GM12874 (cell line): ENCODE data around the gene DNAJC11.

Experiments
- TF ChIP-seq, protein P1 (sequence below): IDR thresholded peaks from 2 replicates; pipeline ENCODE4 v1.5.1; 2011; ENCODE audit warnings: low read depth, mild to moderate bottlenecking, control low read depth, low read length, moderate library complexity; ENCODE audit not compliant: insufficient read depth

Gene DNAJC11

GRCh38 chr1:6658359-6659060 is 43.1 kb downstream of the DNAJC11 start:
- TF ChIP-seq, protein P1, sequence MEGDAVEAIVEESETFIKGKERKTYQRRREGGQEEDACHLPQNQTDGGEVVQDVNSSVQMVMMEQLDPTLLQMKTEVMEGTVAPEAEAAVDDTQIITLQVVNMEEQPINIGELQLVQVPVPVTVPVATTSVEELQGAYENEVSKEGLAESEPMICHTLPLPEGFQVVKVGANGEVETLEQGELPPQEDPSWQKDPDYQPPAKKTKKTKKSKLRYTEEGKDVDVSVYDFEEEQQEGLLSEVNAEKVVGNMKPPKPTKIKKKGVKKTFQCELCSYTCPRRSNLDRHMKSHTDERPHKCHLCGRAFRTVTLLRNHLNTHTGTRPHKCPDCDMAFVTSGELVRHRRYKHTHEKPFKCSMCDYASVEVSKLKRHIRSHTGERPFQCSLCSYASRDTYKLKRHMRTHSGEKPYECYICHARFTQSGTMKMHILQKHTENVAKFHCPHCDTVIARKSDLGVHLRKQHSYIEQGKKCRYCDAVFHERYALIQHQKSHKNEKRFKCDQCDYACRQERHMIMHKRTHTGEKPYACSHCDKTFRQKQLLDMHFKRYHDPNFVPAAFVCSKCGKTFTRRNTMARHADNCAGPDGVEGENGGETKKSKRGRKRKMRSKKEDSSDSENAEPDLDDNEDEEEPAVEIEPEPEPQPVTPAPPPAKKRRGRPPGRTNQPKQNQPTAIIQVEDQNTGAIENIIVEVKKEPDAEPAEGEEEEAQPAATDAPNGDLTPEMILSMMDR, result no peak

- TF ChIP-seq, protein P1, result no peak
These were observed 44.5 kb downstream of the DNAJC11 start for GRCh38 chr1:6657138-6657537.

- TF ChIP-seq, protein P1, result no peak
These were observed 48.0 kb downstream of the DNAJC11 start for GRCh38 chr1:6653436-6654290.

- TF ChIP-seq, protein P1, result no peak
These were observed 48.6 kb downstream of the DNAJC11 start for GRCh38 chr1:6652986-6653385.

DNA sequence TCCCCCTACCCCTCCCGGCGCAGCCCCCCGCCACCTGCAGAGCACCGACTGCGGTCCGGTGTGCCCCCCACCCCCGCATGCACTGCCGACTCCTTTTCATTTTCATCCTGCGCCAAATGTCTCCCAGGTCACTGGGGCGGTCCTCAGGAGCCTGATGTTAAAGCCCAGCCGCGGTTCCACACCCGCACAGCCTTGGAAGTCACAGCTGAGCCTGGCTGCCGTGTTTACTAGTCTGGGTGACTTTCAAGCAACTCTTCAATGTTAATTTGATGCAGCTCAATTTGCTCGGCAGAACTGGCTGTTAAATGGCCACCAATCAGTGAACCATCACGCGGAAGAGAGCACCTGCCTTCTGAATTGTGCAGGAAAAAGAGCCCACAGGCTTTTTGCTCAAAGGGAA is 49.7 kb downstream of the DNAJC11 start:
- TF ChIP-seq, protein P1, result no peak

- TF ChIP-seq, protein P1, result no peak
These were observed 53.1 kb downstream of the DNAJC11 start for GRCh38 chr1:6648556-6648955.

DNA sequence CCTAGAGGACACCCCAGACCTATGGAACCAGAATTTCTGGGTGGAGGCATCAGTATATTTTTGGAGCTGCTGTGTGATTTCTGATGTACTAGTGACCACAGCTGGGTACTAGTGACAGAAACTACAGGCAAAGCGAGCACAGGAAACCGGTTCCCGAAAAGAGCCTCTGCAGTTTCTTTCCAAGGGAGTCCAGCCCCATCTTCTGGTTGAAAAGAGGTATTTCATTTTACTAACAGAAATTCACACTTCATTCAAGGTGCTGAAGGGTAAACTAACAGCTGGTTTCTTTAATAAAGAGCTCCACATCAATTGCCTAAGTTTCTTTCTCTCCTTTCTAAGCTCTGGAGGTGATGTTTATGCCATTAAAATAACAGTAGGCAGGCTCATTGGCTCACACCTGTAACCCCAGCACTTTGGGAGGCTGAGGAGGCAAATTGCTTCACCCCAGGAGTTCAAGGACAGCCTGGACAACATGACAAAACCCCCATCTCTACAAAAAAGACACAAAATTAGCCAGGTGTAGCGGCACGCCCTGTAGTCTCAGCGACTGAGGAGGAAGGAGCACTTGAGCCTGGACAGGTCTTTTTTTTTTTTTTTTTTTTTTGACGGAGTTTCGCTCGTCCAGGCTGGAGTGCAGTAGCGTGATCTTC is 55.0 kb downstream of the DNAJC11 start:
- TF ChIP-seq, protein P1, result peak; percentile 35; the same call in 1 of the 2 replicates
